Endothelial cell of umbilical vein (primary cell): ENCODE data around the gene FABP6. TPM values are rescaled to one million over a fixed set of nuclear protein-coding genes. Genes with fewer than 3 reads are reported as not detected.

Source experiments
- BruUV-seq: library from RNA; stranded (reverse); fragments of 400-500 nt; replicated peaks from 2 replicates; lab custom pipeline; 2021; lab: Mats Ljungman, UMichigan
- CTCF ChIA-PET: fragments of 300-600, 350-600 bp; sonication (Branson Sonifier 250); formaldehyde crosslinking; loops from one replicate; lab custom pipeline; 2021; ENCODE audit warnings: antibody characterized with exemption, inconsistent platforms; lab: Charles Lee
- POLR2A ChIA-PET: fragments of 300-600, 350-600 bp; sonication (Branson Sonifier 250); formaldehyde crosslinking; loops from one replicate; lab custom pipeline; 2021; ENCODE audit warnings: antibody characterized with exemption, inconsistent platforms; lab: Charles Lee
- DNase-seq: peaks from one replicate; pipeline ENCODE4 v3.0.0-alpha.2; 2011; ENCODE audit warnings: low read depth, low spot score
- FAIRE-seq: peaks from 2 replicates; lab custom pipeline; 2011; peaks lifted over from hg19 to GRCh38; lab: Jason Lieb, UNC
- H2AFZ ChIP-seq: 2 replicates; pipeline ENCODE4 v1.6.0; 2012; ENCODE audit warnings: low read depth, low read length, control low read depth, inconsistent platforms
- H3K27ac ChIP-seq: 2 replicates; pipeline ENCODE4 v1.5.1; 2011; ENCODE audit warnings: low read depth, mild to moderate bottlenecking, control low read depth, low read length, moderate library complexity; ENCODE audit not compliant: insufficient read depth
- H3K27me3 ChIP-seq, 2 experiments: 2 replicates each; pipeline versions ENCODE4 v1.6.0 to v1.6.1; 2011; ENCODE audit warnings: low read length in 2 of 2, mixed read lengths in 1 of 2; ENCODE audit not compliant: control insufficient read depth in 2 of 2, insufficient read depth in 2 of 2
- H3K36me3 ChIP-seq, 2 experiments: 2 replicates in 1 of 2; 3 replicates in 1 of 2; pipeline ENCODE4 v1.5.1; 2011; ENCODE audit warnings: low read length in 2 of 2, mild to moderate bottlenecking in 1 of 2, moderate library complexity in 1 of 2; ENCODE audit not compliant: control insufficient read depth in 2 of 2, insufficient read depth in 2 of 2; ENCODE audit errors: extremely low read depth in 1 of 2
- H3K4me1 ChIP-seq: 3 replicates; pipeline ENCODE4 v1.5.1; 2011; ENCODE audit warnings: mild to moderate bottlenecking, low read length; ENCODE audit not compliant: control insufficient read depth, insufficient read depth; ENCODE audit errors: extremely low read depth
- H3K4me2 ChIP-seq: 2 replicates; pipeline ENCODE4 v1.6.1; 2011; ENCODE audit warnings: low read length, control low read depth, mixed read lengths; ENCODE audit not compliant: insufficient read depth
- H3K4me3 ChIP-seq, 3 experiments: fragments of 200-600 bp in 1 of 3; sonication (generic), shearing (Covaris generic) in 1 of 3; replicated peaks in 1 of 3; 2 replicates each; pipeline ENCODE4 v1.5.1; 2011 to 2016; ENCODE audit warnings: control low read depth in 3 of 3, low read length in 3 of 3, mild to moderate bottlenecking in 2 of 3, inconsistent platforms in 1 of 3, low read depth in 1 of 3, moderate library complexity in 1 of 3; ENCODE audit not compliant: insufficient read depth in 1 of 3
- H3K79me2 ChIP-seq: 2 replicates; pipeline ENCODE4 v1.6.0; 2012; ENCODE audit warnings: low read length, inconsistent platforms; ENCODE audit not compliant: control insufficient read depth, insufficient read depth
- H3K9ac ChIP-seq: replicated peaks from 2 replicates; pipeline ENCODE3; 2011; ENCODE audit warnings: low read length, control low read depth; ENCODE audit not compliant: insufficient read depth; ENCODE audit errors: extremely low read depth
- H3K9me1 ChIP-seq: replicated peaks from 3 replicates; pipeline ENCODE4 v1.6.0; 2011; ENCODE audit warnings: mild to moderate bottlenecking, low read length; ENCODE audit not compliant: control insufficient read depth, insufficient read depth; ENCODE audit errors: extremely low read depth
- H3K9me3 ChIP-seq: replicated peaks from 2 replicates; pipeline ENCODE4 v1.5.1; 2012; ENCODE audit warnings: low read length, inconsistent platforms; ENCODE audit not compliant: control insufficient read depth, insufficient read depth
- H4K20me1 ChIP-seq: replicated peaks from 2 replicates; pipeline ENCODE3; 2011; ENCODE audit warnings: mild to moderate bottlenecking, low read length; ENCODE audit not compliant: control insufficient read depth, insufficient read depth; ENCODE audit errors: extremely low read depth
- EZH2 ChIP-seq: IDR thresholded peaks from 2 replicates; pipeline ENCODE4 v1.6.1; 2012; ENCODE audit warnings: borderline replicate concordance, low read depth, mild to moderate bottlenecking, moderate library complexity, low read length, inconsistent platforms; ENCODE audit not compliant: severe bottlenecking
- FOS ChIP-seq: IDR thresholded peaks from 2 replicates; pipeline ENCODE4 v1.6.1; 2011; ENCODE audit warnings: mild to moderate bottlenecking, low read length, moderate library complexity, borderline replicate concordance; ENCODE audit not compliant: insufficient read depth
- GATA2 ChIP-seq: IDR thresholded peaks from 2 replicates; pipeline ENCODE4 v1.7.0; 2011; ENCODE audit warnings: low read depth, mild to moderate bottlenecking, moderate library complexity, mixed read lengths, low read length; ENCODE audit not compliant: insufficient read length, insufficient read depth
- JUN ChIP-seq: IDR thresholded peaks from 2 replicates; pipeline ENCODE4 v1.6.1; 2011; ENCODE audit warnings: borderline replicate concordance, low read depth; ENCODE audit not compliant: insufficient read length, insufficient read depth
- MYC ChIP-seq: IDR thresholded peaks from one replicate; pipeline ENCODE4 v1.6.1; 2011; ENCODE audit warnings: mild to moderate bottlenecking, low read depth, low read length
- POLR2A ChIP-seq: IDR thresholded peaks from 2 replicates; pipeline ENCODE4 v1.6.1; 2012; ENCODE audit warnings: low read depth, mild to moderate bottlenecking, control low read depth, low read length
- POLR2AphosphoS5 ChIP-seq: IDR thresholded peaks from 2 replicates; pipeline ENCODE4 v1.6.1; 2012; ENCODE audit warnings: low read depth, mild to moderate bottlenecking, control low read depth, low read length, moderate library complexity; ENCODE audit not compliant: insufficient read depth
- dilution Hi-C: fragments of 300-500 bp; cut with MboI; formaldehyde crosslinking; loops from one replicate; pipeline ENCODE4 v1.15.0; 2019; ENCODE audit warnings: low sequenced_read_pairs; ENCODE audit not compliant: extremely low pct_ligation_motif_present
- intact Hi-C: fragments of 100-400 bp; cut with micrococcal nuclease; formaldehyde crosslinking; loops from one replicate; pipeline ENCODE4 v1.10.0; 2022
- polyA plus RNA-seq, 4 experiments: library from polyadenylated mRNA; depleted of rRNA in 3 of 4; stranded (reverse) in 3 of 4; unstranded in 1 of 4; fragments of >200 nt; gene quantifications; 2 replicates each; pipeline versions ENCODE4 v1.2.1 to v1.2.3, GENCODE V29; 2011 to 2012; ENCODE audit warnings: missing spikeins in 1 of 4
- total RNA-seq: library from RNA; stranded (reverse); gene quantifications from 2 replicates; pipeline ENCODE4 v1.2.3, GENCODE V29; 2021
- TF ChIP-seq, protein P1 (sequence below), 2 donors: IDR thresholded peaks; 1 replicate in 1 of 2; 2 replicates in 1 of 2; pipeline ENCODE4 v1.5.1; 2011; ENCODE audit warnings: low read length in 2 of 2, mild to moderate bottlenecking in 2 of 2, moderate library complexity in 2 of 2, control low read depth in 1 of 2, inconsistent platforms in 1 of 2, low read depth in 1 of 2; ENCODE audit not compliant: insufficient read depth in 1 of 2; ENCODE audit errors: extremely low read depth in 1 of 2
- TF ChIP-seq, protein P2 (sequence below): IDR thresholded peaks from 2 replicates; pipeline ENCODE4 v1.6.1; 2011; ENCODE audit not compliant: insufficient read depth, insufficient read length

FABP6 gene
- total and polyA plus RNA-seq, 2 donors (not counting 3 experiments of a cell fraction or from before 2014, with no cell fraction given), result not detected

DNA sequence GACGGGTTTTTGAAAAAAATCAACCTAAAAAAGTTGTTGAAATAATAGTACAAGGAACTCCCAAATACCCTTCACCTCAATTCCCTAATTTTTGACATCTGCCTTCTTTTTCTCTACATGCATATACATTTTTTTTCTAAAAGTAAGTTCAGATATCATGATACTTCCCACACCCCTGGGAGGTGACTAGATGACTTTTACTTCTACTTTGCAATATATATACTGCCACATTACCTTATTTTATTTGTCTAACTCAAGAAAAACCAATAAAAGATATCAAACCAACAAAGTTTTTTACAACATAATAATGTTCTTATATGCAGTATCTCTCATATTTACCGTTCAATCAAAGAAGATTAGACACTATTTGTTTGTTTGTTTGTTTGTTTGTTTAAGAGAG, 52.0 kb downstream of the FABP6 start:
- no TSS peak for BruUV-seq
- Histone ChIP-seq H3K27me3 (no peaks in the 10 kb centered on the region), H4K20me1 (no peaks in the 10 kb centered on the region), H2AFZ (no peak overlapping the region), H3K4me3 (no peak overlapping the region), H3K9me1 (no peaks in the 10 kb centered on the region), H3K9me3 (no peaks in the 10 kb centered on the region), H3K9ac (no peak overlapping the region), H3K4me1 (peaks cover 11% of the 10 kb centered on the region), H3K79me2 (peaks cover 4% of the 10 kb centered on the region), H3K4me2 (peak overlapping the region; percentile 48), H3K36me3 (peaks cover 7 to 9% of the 10 kb centered on the region in 2 experiments), H3K27ac (no peak overlapping the region)
- intact Hi-C loops (no loop called here), dilution Hi-C loops (no loop called here)
- POLR2A ChIA-PET, result interaction anchor here (1.1 kb wide), 1 partner anchor 116 kb away, joined by 3 read pairs; no protein-coding TSS in a partner anchor
- no peak for DNase-seq
- CTCF ChIA-PET, result interaction anchor here (0.9 to 1.5 kb wide), 3 partner anchors 8 to 12 kb away, joined by 3 to 6 read pairs (median 4); no protein-coding TSS in a partner anchor
- TF ChIP-seq POLR2A (no peak), POLR2AphosphoS5 (no peak), JUN (no peak), MYC (no peak), GATA2 (no peak), FOS (no peak), EZH2 (no peak)
- TF ChIP-seq, protein P1, sequence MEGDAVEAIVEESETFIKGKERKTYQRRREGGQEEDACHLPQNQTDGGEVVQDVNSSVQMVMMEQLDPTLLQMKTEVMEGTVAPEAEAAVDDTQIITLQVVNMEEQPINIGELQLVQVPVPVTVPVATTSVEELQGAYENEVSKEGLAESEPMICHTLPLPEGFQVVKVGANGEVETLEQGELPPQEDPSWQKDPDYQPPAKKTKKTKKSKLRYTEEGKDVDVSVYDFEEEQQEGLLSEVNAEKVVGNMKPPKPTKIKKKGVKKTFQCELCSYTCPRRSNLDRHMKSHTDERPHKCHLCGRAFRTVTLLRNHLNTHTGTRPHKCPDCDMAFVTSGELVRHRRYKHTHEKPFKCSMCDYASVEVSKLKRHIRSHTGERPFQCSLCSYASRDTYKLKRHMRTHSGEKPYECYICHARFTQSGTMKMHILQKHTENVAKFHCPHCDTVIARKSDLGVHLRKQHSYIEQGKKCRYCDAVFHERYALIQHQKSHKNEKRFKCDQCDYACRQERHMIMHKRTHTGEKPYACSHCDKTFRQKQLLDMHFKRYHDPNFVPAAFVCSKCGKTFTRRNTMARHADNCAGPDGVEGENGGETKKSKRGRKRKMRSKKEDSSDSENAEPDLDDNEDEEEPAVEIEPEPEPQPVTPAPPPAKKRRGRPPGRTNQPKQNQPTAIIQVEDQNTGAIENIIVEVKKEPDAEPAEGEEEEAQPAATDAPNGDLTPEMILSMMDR (IDR thresholded peaks at IDR 0.05; ENCODE audit: extremely low read depth in 1 of 2, insufficient read depth in 1 of 2, low read depth in 1 of 2, low read length in 2 of 2), result no peak
- TF ChIP-seq, protein P2, sequence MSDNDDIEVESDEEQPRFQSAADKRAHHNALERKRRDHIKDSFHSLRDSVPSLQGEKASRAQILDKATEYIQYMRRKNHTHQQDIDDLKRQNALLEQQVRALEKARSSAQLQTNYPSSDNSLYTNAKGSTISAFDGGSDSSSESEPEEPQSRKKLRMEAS, result no peak
- no peak for FAIRE-seq
